ENCODE data around the gene KXD1.
A peak's percentile ranks its signal among the peaks of the same experiment; 100 is the strongest.

KXD1 gene

GRCh38 chr19:18576383-18576782 lies 18.7 kb downstream of the KXD1 start:
- TF ChIP-seq, protein P1, sequence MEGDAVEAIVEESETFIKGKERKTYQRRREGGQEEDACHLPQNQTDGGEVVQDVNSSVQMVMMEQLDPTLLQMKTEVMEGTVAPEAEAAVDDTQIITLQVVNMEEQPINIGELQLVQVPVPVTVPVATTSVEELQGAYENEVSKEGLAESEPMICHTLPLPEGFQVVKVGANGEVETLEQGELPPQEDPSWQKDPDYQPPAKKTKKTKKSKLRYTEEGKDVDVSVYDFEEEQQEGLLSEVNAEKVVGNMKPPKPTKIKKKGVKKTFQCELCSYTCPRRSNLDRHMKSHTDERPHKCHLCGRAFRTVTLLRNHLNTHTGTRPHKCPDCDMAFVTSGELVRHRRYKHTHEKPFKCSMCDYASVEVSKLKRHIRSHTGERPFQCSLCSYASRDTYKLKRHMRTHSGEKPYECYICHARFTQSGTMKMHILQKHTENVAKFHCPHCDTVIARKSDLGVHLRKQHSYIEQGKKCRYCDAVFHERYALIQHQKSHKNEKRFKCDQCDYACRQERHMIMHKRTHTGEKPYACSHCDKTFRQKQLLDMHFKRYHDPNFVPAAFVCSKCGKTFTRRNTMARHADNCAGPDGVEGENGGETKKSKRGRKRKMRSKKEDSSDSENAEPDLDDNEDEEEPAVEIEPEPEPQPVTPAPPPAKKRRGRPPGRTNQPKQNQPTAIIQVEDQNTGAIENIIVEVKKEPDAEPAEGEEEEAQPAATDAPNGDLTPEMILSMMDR (IDR thresholded peaks at IDR 0.05; ENCODE audit: low read depth, low read length) = no peak
- no peak for DNase-seq (ENCODE audit: low read depth, low spot score)
- in situ Hi-C loops (cut with HindIII; ENCODE audit: low sequenced_read_pairs) = no loop called here
- H3K4me3 ChIP-seq (ENCODE audit: low read depth, low read length) = no peak overlapping the region

DNA sequence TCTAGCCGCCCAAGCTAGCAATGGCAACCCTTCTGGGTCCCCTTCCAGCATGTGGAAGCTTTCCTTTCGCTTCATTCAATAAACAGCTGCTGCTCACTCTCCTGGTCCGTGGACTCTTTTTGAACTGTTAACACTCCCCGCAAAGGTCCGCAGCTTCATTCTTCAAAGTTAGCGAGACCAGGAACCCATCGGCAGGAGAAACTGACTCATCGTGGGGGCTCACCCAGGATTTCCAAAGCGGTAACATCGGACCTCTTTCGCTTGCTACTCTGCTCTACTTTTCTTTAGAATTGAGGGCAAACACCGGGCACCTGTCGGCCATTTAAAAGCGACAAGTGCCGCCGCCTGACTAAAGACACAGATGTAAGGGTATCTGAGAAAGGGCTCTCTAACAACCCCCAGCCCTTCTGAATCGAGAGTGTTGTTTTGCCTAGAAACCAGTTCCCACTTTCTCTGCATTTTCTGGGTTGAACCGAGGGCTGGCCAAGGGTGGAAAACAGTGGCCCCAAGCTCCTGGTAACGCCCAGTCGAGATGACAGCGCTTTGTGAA lies 19.8 kb downstream of the KXD1 start:
- no peak for DNase-seq (ENCODE audit: low read depth, low spot score)
- TF ChIP-seq, protein P1 (IDR thresholded peaks at IDR 0.05; ENCODE audit: low read depth, low read length) = no peak
- in situ Hi-C loops (cut with HindIII; ENCODE audit: low sequenced_read_pairs) = no loop called here
- no peak overlapping the region for H3K4me3 ChIP-seq (ENCODE audit: low read depth, low read length)

- TF ChIP-seq, protein P1 (IDR thresholded peaks at IDR 0.05; ENCODE audit: low read depth, low read length) = no peak
- H3K4me3 ChIP-seq (ENCODE audit: low read depth, low read length) = no peak overlapping the region
- no peak for DNase-seq (ENCODE audit: low read depth, low spot score)
- in situ Hi-C loops (cut with HindIII; ENCODE audit: low sequenced_read_pairs) = no loop called here
Observed at GRCh38 chr19:18580311-18580710, 22.6 kb downstream of the KXD1 start.

GRCh38 chr19:18586306-18586705 lies 28.6 kb downstream of the KXD1 start:
- DNase-seq (ENCODE audit: low read depth, low spot score) = no peak
- no peak overlapping the region for H3K4me3 ChIP-seq (ENCODE audit: low read depth, low read length)
- in situ Hi-C loops (cut with HindIII; ENCODE audit: low sequenced_read_pairs) = no loop called here
- TF ChIP-seq, protein P1 (IDR thresholded peaks at IDR 0.05; ENCODE audit: low read depth, low read length) = no peak

- in situ Hi-C loops (cut with HindIII; ENCODE audit: low sequenced_read_pairs) = no loop called here
- TF ChIP-seq, protein P1 (IDR thresholded peaks at IDR 0.05; ENCODE audit: low read depth, low read length) = no peak
- DNase-seq (ENCODE audit: low read depth, low spot score) = no peak
- no peak overlapping the region for H3K4me3 ChIP-seq (ENCODE audit: low read depth, low read length)
Observed at GRCh38 chr19:18587561-18587960, 29.9 kb downstream of the KXD1 start.

DNA sequence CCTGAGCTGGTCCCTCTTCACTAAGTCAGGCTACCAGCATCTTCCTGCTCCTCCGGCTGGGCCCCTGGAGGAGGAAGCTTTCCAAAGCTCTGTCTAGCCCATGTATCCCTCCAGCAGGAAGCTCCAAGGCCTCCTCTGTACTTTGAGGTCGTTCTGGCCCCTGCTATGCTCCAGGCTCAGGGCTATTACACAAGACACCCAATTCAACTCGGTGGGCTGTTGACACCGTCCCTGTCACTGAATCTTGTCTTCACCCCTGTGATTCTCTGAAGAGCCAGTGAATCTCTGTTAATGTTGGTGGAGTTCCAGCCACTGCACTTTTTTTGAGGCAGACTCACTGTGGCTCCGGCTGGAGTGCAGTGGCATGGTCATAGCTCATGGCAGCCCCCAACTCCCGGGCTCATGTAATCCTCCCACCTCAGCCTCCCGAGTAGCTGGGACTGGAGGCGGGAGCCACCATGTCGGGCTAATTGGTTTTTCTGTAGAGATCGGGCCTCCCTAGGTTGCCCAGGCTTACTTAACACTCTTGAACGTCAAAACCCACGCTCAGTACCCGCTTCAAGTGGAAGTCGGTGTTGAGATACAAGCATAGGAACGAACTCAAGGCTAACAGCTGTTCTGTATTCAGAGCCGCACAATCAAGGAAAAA lies 30.4 kb downstream of the KXD1 start:
- DNase-seq (ENCODE audit: low read depth, low spot score) = no peak
- peak overlapping the region; percentile 58 for H3K4me3 ChIP-seq (ENCODE audit: low read depth, low read length)
- in situ Hi-C loops (cut with HindIII; ENCODE audit: low sequenced_read_pairs) = no loop called here
- TF ChIP-seq, protein P1 (IDR thresholded peaks at IDR 0.05; ENCODE audit: low read depth, low read length) = no peak

Data from astrocyte of the spinal cord (primary cell).